ENCODE results near the gene NRTN. TPM values are rescaled to one million over a fixed set of nuclear protein-coding genes. Genes with fewer than 3 reads are reported as not detected.

Gene NRTN
- polyA plus RNA-seq, 6 donors from 2014 or later = 0.28 to 0.29 TPM; not detected in 4

- Mint-ChIP-seq H3K4me1 (peaks cover 1 to 5% (median 1%) of the 10 kb centered on the region in 3 donors), H3K36me3 (no peaks in the 10 kb centered on the region), H3K4me3 (no peak overlapping the region), H3K27me3 (peaks cover 0 to 4% (median 0%) of the 10 kb centered on the region in 3 donors), H3K9me3 (no peaks in the 10 kb centered on the region), H3K27ac (no peak overlapping the region)
- no peak for ATAC-seq (ENCODE audit: low read depth in 2 of 2)
- DNase-seq = no peak
Measured at GRCh38 chr19:5809469-5809868, 4.6 kb downstream of the NRTN start.

DNA sequence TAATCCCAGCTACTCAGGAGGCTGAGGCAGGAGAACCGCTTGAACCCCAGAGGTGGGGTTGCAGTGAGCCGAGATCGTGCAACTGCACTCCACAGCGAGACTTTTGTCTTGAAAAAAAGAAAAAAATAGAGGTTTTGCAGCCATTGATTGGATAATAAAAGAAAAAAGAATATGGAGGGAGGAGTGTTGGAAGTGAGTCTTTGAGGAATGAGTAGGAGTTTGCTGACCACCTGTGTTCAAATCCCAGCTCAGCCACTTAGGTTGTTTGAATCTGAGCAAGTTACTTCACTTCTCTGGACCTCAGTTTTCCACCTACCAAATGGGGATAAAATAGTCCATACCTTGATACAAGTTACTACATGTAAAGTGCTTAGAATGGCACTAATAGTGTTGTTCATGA lies 6.2 kb downstream of the NRTN start:
- no peak for ATAC-seq (ENCODE audit: low read depth in 2 of 2)
- DNase-seq = no peak
- Mint-ChIP-seq H3K4me1 (peaks cover 0 to 3% (median 0%) of the 10 kb centered on the region in 3 donors), H3K4me3 (no peak overlapping the region), H3K36me3 (no peaks in the 10 kb centered on the region), H3K27ac (no peak overlapping the region), H3K9me3 (peaks cover 0 to 2% (median 0%) of the 10 kb centered on the region in 7 donors), H3K27me3 (peaks cover 0 to 10% (median 0%) of the 10 kb centered on the region in 3 donors)

GRCh38 chr19:5814123-5814851 lies 9.4 kb downstream of the NRTN start:
- Mint-ChIP-seq H3K27ac (no peak overlapping the region), H3K9me3 (peaks cover 0 to 2% (median 0%) of the 10 kb centered on the region in 7 donors), H3K4me3 (no peak overlapping the region), H3K4me1 (peaks cover 0 to 6% (median 0%) of the 10 kb centered on the region in 3 donors), H3K36me3 (no peaks in the 10 kb centered on the region), H3K27me3 (peaks cover 3 to 26% (median 24%) of the 10 kb centered on the region in 3 donors)
- no peak for ATAC-seq (ENCODE audit: low read depth in 2 of 2)
- DNase-seq = no peak

DNA sequence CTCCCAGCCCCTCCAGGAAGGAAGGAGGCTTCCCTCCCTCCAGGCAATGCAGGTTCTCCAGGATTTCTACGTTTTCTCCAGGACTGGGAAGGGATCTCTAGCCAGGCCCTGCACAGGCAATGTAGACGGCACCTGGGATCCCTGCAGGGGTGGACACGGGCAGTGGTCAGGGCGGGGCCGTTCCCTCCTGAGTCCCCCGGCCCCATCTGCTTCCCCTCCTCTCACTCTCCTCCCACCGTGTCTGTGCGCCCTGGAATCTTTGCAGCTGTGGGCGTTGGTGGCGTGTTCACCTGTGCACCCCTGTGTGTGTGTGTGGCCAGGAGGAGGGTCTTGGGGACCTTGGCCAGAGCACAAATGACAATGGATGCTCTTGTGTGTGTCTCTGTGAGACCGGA lies 10.0 kb downstream of the NRTN start:
- no peak overlapping the region for H3K27ac Mint-ChIP-seq
- H3K36me3 Mint-ChIP-seq = no peaks in the 10 kb centered on the region
- peaks cover 0 to 2% (median 0%) of the 10 kb centered on the region in 7 donors for H3K9me3 Mint-ChIP-seq
- H3K4me1 Mint-ChIP-seq = peaks cover 0 to 6% (median 0%) of the 10 kb centered on the region in 3 donors
- no peak overlapping the region for H3K4me3 Mint-ChIP-seq
- ATAC-seq (ENCODE audit: low read depth in 2 of 2) = no peak
- no peak for DNase-seq
- H3K27me3 Mint-ChIP-seq = peaks cover 3 to 31% (median 24%) of the 10 kb centered on the region in 3 donors

GRCh38 chr19:5817218-5817617 lies 12.4 kb downstream of the NRTN start:
- no peak for ATAC-seq (ENCODE audit: low read depth in 2 of 2)
- Mint-ChIP-seq H3K27ac (peak overlapping the region in 1 of 6 donors; percentile 33), H3K27me3 (peaks cover 3 to 38% (median 31%) of the 10 kb centered on the region in 3 donors), H3K4me3 (no peak overlapping the region), H3K36me3 (no peaks in the 10 kb centered on the region), H3K9me3 (peaks cover 0 to 4% (median 2%) of the 10 kb centered on the region in 7 donors), H3K4me1 (peaks cover 0 to 6% (median 0%) of the 10 kb centered on the region in 3 donors)
- no peak for DNase-seq

DNA sequence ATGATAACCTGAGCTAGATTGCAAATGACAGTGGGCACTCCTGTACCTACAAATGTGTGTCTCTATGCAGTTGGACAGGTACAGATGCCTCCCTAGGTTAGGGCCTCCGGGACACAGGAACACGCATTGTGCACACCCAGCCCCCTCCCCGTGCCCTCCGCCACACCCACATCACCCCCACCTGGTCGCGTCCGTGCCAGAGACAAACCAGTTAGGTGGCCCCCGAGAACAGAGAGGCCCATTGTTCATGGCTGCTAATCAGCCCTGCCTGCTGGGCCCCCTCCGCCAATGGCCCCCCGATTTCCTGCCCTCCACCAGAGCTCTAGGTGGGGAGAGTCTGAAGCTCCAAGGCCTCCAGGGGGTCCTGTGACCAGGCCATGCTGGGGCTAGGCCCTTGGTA lies 13.7 kb downstream of the NRTN start:
- Mint-ChIP-seq H3K4me1 (peaks cover 0 to 6% (median 0%) of the 10 kb centered on the region in 3 donors), H3K36me3 (no peaks in the 10 kb centered on the region)
- ATAC-seq (ENCODE audit: low read depth in 2 of 2) = no peak

DNA sequence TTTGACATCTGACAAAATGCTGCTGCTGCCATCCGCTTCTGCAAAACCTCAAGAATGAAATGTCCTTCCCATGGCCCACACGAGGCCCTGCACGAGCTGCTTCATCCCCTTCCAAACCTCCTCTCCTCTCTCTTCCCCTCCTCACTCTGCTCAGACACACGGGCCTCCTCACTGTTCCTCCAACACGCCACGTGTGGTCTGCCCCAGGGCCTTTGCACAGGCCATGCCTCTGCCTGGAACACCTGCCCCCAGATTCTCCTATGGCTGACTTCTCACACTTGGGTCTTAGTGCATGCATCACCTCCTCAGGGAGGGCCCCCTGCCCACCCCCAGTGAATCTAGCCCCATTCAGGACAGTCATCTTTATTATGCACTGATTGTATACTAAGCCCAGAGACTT lies 15.9 kb downstream of the NRTN start:
- Mint-ChIP-seq H3K4me1 (peaks cover 0 to 6% (median 0%) of the 10 kb centered on the region in 3 donors), H3K27ac (peak overlapping the region in 2 of 6 donors; percentile 84), H3K36me3 (no peaks in the 10 kb centered on the region), H3K4me3 (no peak overlapping the region), H3K9me3 (peaks cover 0 to 3% (median 2%) of the 10 kb centered on the region in 7 donors), H3K27me3 (peaks cover 3 to 31% (median 30%) of the 10 kb centered on the region in 3 donors)
- DNase-seq (no peak), ATAC-seq (ENCODE audit: low read depth in 2 of 2) (no peak)

More for the DNA sequence above, 13.7 kb downstream of the NRTN start:
- Mint-ChIP-seq H3K9me3 (peaks cover 0 to 4% (median 2%) of the 10 kb centered on the region in 7 donors), H3K27me3 (peaks cover 3 to 38% (median 31%) of the 10 kb centered on the region in 3 donors), H3K27ac (no peak overlapping the region), H3K4me3 (no peak overlapping the region)
- DNase-seq = no peak

DNA sequence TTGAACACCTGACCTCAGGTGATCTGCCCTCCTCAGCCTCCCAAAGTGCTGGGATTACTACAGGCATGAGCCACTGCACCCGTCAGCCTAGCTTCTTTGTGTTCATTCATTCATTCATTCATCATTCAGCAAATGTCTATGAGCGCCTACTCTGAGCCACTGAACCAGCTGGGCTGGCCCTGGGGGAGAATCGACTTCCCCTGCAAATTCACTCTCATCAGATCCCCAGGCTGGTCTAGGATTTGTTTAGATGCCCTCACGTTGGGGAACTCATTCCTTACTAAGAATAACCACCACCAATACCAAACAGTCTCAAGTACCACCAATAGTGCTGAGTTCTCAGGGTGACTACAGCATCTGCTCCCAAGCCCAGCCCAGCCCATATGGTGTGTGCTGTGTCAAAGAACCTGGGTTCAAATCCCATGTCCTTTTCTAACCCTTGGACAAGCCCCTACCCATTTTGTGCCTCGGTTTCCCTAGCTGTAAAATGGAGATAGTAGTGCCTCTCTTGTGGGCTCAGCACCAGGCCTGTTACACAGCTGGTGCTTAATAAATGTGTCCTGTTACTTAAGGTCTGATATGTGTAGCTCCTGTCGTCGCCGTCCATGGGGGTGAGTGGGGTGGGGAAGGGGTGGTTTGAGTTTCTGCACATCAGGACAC lies 16.8 kb downstream of the NRTN start:
- ATAC-seq (ENCODE audit: low read depth in 2 of 2) (no peak), DNase-seq (no peak)
- Mint-ChIP-seq H3K27ac (no peak overlapping the region), H3K27me3 (peaks cover 3 to 26% (median 23%) of the 10 kb centered on the region in 3 donors), H3K36me3 (no peaks in the 10 kb centered on the region), H3K4me1 (peaks cover 0 to 8% (median 3%) of the 10 kb centered on the region in 3 donors), H3K4me3 (no peak overlapping the region), H3K9me3 (peaks cover 0 to 3% (median 2%) of the 10 kb centered on the region in 7 donors)

DNA sequence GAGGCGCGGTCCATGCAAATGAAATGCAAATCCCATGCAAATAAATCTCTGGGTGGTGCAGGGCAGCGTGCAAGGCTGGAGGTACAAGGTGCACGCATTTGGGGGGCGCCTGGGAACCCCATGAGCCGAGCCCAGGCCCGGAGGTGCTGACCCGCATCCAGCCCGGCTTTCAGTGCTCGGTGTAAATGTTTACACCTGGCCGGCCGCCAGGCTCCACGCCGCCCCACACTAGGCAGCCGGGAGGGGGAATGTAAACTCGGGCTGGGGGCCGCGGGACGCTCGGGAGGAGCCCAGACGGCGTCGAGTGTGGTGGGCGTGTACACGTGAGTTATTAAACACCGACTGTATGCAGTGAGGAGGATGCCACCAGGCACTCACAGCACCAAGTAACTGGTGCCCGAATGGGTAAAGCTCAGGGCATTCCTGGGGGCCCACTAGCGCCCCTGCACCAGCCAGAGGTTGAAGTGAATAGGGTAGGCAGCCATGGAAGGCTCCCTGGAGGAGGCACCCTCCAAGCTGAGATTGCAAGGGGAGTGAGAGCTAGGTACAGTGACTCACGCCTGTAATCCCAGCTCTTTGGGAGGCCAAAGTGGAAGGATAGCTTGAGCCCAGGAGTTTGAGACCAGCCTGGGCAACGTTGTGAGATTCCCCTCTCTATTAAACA lies 17.4 kb downstream of the NRTN start:
- Mint-ChIP-seq H3K9me3 (peaks cover 0 to 3% (median 2%) of the 10 kb centered on the region in 7 donors), H3K4me3 (no peak overlapping the region), H3K4me1 (peaks cover 0 to 11% (median 10%) of the 10 kb centered on the region in 3 donors), H3K27ac (no peak overlapping the region), H3K36me3 (no peaks in the 10 kb centered on the region), H3K27me3 (peaks cover 7 to 24% (median 19%) of the 10 kb centered on the region in 3 donors)
- ATAC-seq (ENCODE audit: low read depth in 2 of 2) (no peak), DNase-seq (no peak)

DNA sequence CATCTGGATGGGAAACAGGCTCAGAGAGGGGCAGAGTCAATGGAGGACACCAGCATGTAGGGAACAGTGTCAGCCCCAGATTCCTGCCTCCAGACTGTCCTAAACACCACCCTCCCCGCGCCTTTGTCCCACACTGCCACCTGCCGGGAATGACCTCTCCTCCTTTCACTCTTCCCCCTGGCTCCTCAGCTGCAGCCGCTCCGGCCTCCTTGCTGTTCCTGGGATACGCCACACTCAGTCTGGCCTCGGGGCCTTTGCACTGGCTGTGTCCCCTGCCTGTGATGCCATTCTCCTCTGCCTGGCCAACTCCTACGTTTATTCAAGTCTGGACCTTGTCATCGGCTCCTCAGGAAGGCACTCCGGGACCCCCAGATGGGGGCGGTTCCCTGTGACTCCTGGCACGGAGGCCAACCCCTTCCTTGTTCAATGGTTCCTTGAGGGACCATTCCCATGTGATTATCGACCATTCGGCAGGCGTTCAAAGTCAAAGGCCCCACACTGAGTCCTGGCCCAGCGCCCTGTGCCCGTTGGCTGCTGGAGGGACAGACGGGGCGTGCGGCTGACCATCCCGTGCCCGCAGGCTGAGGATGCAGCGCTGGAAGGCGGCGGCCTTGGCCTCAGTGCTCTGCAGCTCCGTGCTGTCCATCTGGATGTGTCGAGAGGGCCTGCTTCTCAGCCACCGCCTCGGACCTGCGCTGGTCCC lies 18.9 kb downstream of the NRTN start:
- no peak overlapping the region for H3K4me3 Mint-ChIP-seq
- no peak for ATAC-seq (ENCODE audit: low read depth in 2 of 2)

GRCh38 chr19:5824751-5825150 lies 19.9 kb downstream of the NRTN start:
- Mint-ChIP-seq H3K4me3 (no peak overlapping the region), H3K9me3 (peaks cover 0 to 4% (median 3%) of the 10 kb centered on the region in 7 donors), H3K27me3 (peaks cover 3 to 24% (median 7%) of the 10 kb centered on the region in 3 donors), H3K36me3 (no peaks in the 10 kb centered on the region), H3K27ac (peak overlapping the region in 2 of 6 donors; percentile 56 to 69), H3K4me1 (peaks cover 10 to 20% (median 14%) of the 10 kb centered on the region in 3 donors)
- no peak for ATAC-seq (ENCODE audit: low read depth in 2 of 2)
- no peak for DNase-seq

More for the DNA sequence above, 18.9 kb downstream of the NRTN start:
- no peaks in the 10 kb centered on the region for H3K36me3 Mint-ChIP-seq
- peaks cover 8 to 18% (median 14%) of the 10 kb centered on the region in 3 donors for H3K4me1 Mint-ChIP-seq
- peak overlapping the region in 1 of 6 donors; percentile 76 for H3K27ac Mint-ChIP-seq
- H3K9me3 Mint-ChIP-seq = peaks cover 0 to 4% (median 3%) of the 10 kb centered on the region in 7 donors
- H3K27me3 Mint-ChIP-seq = peaks cover 3 to 26% (median 7%) of the 10 kb centered on the region in 3 donors
- no peak for DNase-seq

GRCh38 chr19:5825178-5825577 lies 20.3 kb downstream of the NRTN start:
- H3K36me3 Mint-ChIP-seq = no peaks in the 10 kb centered on the region
- no peak for ATAC-seq (ENCODE audit: low read depth in 2 of 2)
- H3K4me1 Mint-ChIP-seq = peaks cover 13 to 22% (median 16%) of the 10 kb centered on the region in 3 donors
- no peak overlapping the region for H3K27ac Mint-ChIP-seq
- no peak for DNase-seq
- H3K4me3 Mint-ChIP-seq = no peak overlapping the region
- H3K27me3 Mint-ChIP-seq = peaks cover 3 to 25% (median 7%) of the 10 kb centered on the region in 3 donors
- H3K9me3 Mint-ChIP-seq = peaks cover 0 to 4% (median 3%) of the 10 kb centered on the region in 7 donors
